HEK293 (cell line): ENCODE data around the gene MYOD1.
A peak's percentile ranks its signal among the peaks of the same experiment; 100 is the strongest.

Experiments used
- RBAK ChIP-seq: fragments of 450-650 bp; formaldehyde crosslinking; IDR thresholded peaks from 2 replicates; pipeline ENCODE4 v1.5.1; 2016; ENCODE audit warnings: missing biosample characterization, missing genetic modification characterization
- ZFHX2 ChIP-seq: fragments of 450-650 bp; formaldehyde crosslinking; conservative IDR thresholded peaks from 2 replicates; pipeline ENCODE4 v1.5.1; 2016; ENCODE audit warnings: missing biosample characterization, missing genetic modification characterization
- ZNF274 ChIP-seq, 2 experiments: fragments of 200-500 bp in 1 of 2; fragments of 450-650 bp in 1 of 2; sonication (Bioruptor generic) in 1 of 2; formaldehyde crosslinking in 1 of 2; IDR thresholded peaks; 2 replicates each; pipeline versions ENCODE4 v1.5.1 to v1.6.1; 2014 to 2016; ENCODE audit warnings: borderline replicate concordance in 1 of 2, inconsistent platforms in 1 of 2, low read length in 1 of 2, missing biosample characterization in 1 of 2, missing genetic modification characterization in 1 of 2
- ZNF548 ChIP-seq: fragments of 450-650 bp; formaldehyde crosslinking; IDR thresholded peaks from 2 replicates; pipeline ENCODE4 v1.5.1; 2016; ENCODE audit warnings: missing biosample characterization, missing genetic modification characterization
- ZNF596 ChIP-seq: fragments of 450-650 bp; IDR thresholded peaks from 2 replicates; pipeline ENCODE4 v1.5.0; 2018; ENCODE audit warnings: missing biosample characterization, mild to moderate bottlenecking, missing genetic modification characterization, moderate library complexity
- ZNF600 ChIP-seq: fragments of 450-650 bp; formaldehyde crosslinking; IDR thresholded peaks from 2 replicates; pipeline ENCODE4 v1.5.1; 2016; ENCODE audit warnings: missing biosample characterization, missing genetic modification characterization
- TF ChIP-seq, protein P1 (sequence below): fragments of 450-650 bp; formaldehyde crosslinking; IDR thresholded peaks from 2 replicates; pipeline ENCODE4 v1.5.1; 2016; ENCODE audit warnings: missing biosample characterization, missing genetic modification characterization
- TF ChIP-seq, protein P2 (sequence below): fragments of 450-650 bp; formaldehyde crosslinking; IDR thresholded peaks from 2 replicates; pipeline ENCODE4 v1.5.1; 2016; ENCODE audit warnings: missing biosample characterization, missing genetic modification characterization
- TF ChIP-seq, protein P3 (sequence below): fragments of 450-650 bp; formaldehyde crosslinking; IDR thresholded peaks from 2 replicates; pipeline ENCODE4 v1.5.1; 2016; ENCODE audit warnings: missing biosample characterization, missing genetic modification characterization

DNA sequence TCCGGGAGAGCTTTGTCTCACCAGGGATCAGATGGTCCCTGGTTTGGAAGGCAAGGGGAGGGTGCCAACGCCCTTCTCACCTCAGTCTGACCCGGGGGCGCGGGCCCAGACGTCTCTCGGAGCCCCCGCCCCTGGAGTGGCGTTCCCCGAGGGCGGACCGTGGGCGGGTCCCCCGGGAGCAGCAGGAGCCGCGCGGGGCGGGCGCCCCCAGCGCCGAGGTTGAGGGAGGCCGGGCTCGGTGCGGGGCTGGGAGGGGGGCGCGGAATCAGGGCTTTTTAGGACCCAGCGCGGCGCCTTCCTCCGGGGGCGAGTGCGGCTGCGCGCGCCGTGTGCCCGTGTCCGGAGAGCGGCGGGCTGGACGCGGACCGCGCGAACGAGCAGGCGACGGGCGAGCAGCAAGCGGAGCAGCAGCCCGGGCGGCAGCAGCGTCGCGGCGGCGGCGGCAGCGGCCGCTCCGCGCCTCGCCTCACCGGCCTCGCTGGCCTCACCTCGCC, 15.1 kb downstream of the MYOD1 start, which contains the start of gene KCNC1:
- TF ChIP-seq ZFHX2 = peak; percentile 90
- TF ChIP-seq, protein P1, sequence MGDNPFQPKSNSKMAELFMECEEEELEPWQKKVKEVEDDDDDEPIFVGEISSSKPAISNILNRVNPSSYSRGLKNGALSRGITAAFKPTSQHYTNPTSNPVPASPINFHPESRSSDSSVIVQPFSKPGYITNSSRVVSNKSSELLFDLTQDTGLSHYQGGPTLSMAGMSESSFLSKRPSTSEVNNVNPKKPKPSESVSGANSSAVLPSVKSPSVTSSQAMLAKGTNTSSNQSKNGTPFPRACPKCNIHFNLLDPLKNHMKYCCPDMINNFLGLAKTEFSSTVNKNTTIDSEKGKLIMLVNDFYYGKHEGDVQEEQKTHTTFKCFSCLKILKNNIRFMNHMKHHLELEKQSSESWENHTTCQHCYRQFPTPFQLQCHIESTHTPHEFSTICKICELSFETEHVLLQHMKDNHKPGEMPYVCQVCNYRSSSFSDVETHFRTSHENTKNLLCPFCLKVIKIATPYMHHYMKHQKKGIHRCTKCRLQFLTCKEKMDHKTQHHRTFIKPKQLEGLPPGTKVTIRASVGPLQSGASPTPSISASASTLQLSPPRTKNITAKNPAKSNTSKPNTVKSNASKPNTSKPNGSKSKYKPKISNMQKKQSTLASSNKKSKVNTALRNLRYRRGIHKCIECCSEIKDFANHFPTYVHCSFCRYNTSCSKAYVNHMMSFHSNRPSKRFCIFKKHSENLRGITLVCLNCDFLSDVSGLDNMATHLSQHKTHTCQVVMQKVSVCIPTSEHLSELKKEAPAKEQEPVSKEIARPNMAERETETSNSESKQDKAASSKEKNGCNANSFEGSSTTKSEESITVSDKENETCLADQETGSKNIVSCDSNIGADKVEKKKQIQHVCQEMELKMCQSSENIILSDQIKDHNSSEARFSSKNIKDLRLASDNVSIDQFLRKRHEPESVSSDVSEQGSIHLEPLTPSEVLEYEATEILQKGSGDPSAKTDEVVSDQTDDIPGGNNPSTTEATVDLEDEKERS (tag by site-specific recombination) = no peak
- TF ChIP-seq, protein P2, sequence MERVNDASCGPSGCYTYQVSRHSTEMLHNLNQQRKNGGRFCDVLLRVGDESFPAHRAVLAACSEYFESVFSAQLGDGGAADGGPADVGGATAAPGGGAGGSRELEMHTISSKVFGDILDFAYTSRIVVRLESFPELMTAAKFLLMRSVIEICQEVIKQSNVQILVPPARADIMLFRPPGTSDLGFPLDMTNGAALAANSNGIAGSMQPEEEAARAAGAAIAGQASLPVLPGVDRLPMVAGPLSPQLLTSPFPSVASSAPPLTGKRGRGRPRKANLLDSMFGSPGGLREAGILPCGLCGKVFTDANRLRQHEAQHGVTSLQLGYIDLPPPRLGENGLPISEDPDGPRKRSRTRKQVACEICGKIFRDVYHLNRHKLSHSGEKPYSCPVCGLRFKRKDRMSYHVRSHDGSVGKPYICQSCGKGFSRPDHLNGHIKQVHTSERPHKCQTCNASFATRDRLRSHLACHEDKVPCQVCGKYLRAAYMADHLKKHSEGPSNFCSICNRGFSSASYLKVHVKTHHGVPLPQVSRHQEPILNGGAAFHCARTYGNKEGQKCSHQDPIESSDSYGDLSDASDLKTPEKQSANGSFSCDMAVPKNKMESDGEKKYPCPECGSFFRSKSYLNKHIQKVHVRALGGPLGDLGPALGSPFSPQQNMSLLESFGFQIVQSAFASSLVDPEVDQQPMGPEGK = no peak
- TF ChIP-seq RBAK = no peak
- TF ChIP-seq ZNF274 (IDR thresholded peaks at IDR 0.05; ENCODE audit: low read length) = no peak
- TF ChIP-seq ZNF274 (tag by site-specific recombination; IDR thresholded peaks at IDR 0.05; ENCODE audit: borderline replicate concordance) = no peak
- no peak for TF ChIP-seq ZNF600 (tag by site-specific recombination)
- no peak for TF ChIP-seq ZNF596 (tag by site-specific recombination)
- TF ChIP-seq, protein P3, sequence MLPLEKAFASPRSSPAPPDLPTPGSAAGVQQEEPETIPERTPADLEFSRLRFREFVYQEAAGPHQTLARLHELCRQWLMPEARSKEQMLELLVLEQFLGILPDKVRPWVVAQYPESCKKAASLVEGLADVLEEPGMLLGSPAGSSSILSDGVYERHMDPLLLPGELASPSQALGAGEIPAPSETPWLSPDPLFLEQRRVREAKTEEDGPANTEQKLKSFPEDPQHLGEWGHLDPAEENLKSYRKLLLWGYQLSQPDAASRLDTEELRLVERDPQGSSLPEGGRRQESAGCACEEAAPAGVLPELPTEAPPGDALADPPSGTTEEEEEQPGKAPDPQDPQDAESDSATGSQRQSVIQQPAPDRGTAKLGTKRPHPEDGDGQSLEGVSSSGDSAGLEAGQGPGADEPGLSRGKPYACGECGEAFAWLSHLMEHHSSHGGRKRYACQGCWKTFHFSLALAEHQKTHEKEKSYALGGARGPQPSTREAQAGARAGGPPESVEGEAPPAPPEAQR (tag by site-specific recombination) = no peak
- no peak for TF ChIP-seq ZNF548 (tag by site-specific recombination)
